Amygdala (tissue), 56 donors: Measurements from ENCODE around the gene CCDC157.

Source experiments
- DNase-seq, 56 donors: peaks; one replicate each; lab custom pipeline; 2025; lab: John Stamatoyannopoulos, UW

CCDC157 gene

GRCh38 chr22:30356449-30357235 lies at the start of gene CCDC157, which contains the start of gene SF3A1:
Gene CCDC157 (plus strand): TSS chr22:30357007. CDS start chr22:30366001, 8,994 bp downstream.
Gene SF3A1 (minus strand): TSS chr22:30356894. CDS start chr22:30356792, 102 bp downstream.
- DNase-seq, result peak; percentile 36 to 94 (median 85)

- no peak for DNase-seq
These were observed 49.7 kb upstream of the CCDC157 start for GRCh38 chr22:30307041-30307574.

GRCh38 chr22:30308093-30308492 lies 48.7 kb upstream of the CCDC157 start:
- no peak for DNase-seq

GRCh38 chr22:30308518-30309230 lies 48.1 kb upstream of the CCDC157 start:
- DNase-seq, result no peak

DNA sequence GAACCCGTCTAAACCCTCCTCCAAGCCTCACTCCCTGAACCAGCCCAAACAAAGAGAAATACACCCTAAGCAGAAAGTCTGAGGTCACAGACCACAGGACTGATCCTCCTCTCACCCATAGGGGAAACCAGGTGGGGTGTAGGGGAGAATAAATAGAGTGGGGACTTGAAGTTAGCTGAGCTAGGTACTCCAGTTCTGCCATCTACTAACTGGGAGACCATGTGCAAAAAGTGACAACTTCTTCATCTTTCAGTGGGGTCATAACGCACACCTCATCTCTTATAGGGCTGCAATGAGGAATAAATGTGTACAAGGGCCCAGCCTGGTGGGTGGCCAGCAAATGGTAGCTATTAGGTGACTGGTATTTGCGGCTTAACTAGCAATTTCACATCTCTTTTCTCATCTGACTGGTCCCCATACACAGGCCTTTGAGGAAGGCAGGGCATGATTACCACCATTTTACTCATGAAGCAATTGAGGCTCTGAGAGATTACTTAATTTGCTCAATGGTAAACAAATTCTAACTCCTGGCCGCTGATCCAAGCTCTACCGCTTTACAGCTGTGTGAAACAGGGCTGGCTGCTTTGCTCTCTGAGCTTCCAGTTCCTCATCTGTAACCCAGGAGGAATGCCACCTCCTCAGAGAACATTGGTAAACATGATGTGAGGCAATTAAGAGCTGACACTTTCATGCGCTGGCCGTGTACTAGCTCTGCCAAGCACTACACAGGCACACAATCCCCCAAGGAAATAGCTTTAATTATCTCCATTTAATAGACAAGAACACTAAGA lies 46.7 kb upstream of the CCDC157 start:
- DNase-seq, result peak in 1 of 56 donors; percentile 10

GRCh38 chr22:30310881-30311771 lies 45.7 kb upstream of the CCDC157 start:
- DNase-seq, result peak in 24 of 56 donors; percentile 9 to 68 (median 38)

DNA sequence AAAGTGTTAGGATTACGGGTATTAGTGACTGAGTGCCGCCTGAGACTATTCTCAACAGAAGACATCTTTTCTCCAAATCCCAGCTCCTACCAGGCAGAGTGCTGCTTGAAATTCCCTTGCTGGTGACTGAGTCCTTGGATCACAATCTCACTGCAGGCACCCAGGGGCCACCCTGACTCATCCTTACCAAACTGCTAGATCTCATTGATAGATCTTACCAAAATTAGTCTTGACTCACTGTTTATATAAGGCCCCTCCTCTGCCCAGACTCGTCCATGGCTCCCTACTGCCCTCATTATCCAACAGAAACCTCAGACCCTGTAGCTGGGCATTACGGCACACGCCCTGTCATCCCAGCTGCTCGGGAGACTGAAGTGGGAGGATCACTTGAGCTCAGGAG lies 44.8 kb upstream of the CCDC157 start:
- DNase-seq, result no peak

GRCh38 chr22:30313527-30314363 lies 43.1 kb upstream of the CCDC157 start:
- no peak for DNase-seq

GRCh38 chr22:30314915-30315314 lies 41.9 kb upstream of the CCDC157 start:
- DNase-seq, result no peak

- no peak for DNase-seq
These were observed 40.7 kb upstream of the CCDC157 start for GRCh38 chr22:30315962-30316576.

DNA sequence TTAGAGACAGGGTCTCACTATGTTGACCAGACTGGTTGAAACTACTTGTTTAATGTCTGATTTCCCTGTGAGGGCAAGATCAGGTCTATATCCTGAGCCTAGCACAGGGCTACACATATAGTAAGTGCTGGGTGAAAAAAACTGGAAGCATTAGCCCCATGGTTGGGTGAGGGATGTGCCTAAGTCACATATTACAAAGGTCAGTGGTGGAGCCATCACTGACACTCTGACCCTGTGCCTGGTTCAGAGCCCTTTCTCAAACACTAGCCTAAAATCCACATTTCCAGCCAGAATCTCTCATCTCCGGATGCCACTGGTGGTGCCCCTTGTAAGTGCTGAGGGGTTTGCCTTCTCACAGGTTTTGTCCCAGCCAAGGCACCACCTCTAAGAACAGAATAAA lies 39.0 kb upstream of the CCDC157 start:
- no peak for DNase-seq

GRCh38 chr22:30318799-30319419 lies 37.9 kb upstream of the CCDC157 start:
- no peak for DNase-seq

DNA sequence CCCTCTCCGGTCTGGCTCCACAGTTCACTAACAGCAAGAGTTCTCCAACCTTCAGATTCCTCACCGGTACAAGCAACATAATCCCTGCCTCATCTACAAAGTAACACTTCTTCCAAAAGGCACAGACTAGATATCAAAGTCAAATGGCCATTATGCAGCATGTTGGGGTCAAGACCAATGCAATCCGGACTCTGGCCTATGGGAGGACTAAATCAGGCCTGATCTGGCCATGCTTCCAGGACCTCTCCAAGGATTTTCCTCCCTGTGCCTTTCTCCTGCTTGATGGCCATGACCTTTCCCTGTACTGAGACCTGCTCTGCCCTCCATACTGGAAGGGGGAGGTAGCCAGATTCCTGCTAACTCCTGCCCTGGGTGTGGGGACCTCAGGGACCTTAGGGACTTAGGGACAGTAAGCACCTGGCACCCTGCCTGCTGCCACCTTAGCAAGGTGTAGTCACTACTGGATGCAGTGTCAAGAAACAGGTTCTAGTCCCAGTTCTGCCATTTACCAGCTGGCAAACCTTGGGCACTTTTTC lies 36.7 kb upstream of the CCDC157 start:
- DNase-seq, result no peak

DNA sequence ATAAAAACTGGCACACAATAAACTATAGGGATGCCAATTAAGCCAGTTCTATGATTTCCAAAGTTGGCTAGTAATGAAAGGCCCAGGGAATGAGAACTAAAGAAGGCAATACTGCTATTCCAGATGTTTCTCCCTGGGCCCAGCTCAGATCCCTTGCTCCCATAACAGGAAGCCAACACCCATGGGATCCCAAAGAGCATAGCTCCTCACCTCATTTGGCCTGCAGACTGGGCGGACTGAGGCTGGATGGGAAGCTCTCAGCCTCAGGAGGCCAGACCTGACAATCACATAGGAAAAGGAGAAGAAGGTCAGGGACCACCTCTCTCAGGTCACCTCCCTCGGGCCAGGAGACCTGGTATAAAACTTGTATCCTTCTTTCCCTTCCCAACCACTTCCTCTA lies 35.3 kb upstream of the CCDC157 start:
- DNase-seq, result no peak

DNA sequence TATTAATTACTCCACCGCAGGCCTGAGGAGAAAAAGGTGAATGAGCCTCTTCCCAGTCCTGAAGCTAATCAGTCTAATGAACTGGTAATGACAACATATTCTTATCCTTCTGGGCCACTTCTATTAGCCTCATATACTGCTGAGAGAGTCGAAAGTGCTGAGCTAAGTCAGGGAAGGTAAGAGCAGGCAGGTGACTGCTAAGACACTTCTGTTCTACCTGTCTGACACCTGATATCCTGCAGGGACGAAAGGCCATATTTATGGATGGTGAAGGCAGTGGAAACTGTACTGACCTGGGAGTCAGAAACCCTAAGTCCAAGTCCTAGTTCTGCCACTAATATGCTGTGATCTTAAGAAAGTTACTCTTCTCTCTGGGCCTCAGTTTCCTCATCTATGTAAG lies 33.6 kb upstream of the CCDC157 start:
- DNase-seq, result no peak

DNA sequence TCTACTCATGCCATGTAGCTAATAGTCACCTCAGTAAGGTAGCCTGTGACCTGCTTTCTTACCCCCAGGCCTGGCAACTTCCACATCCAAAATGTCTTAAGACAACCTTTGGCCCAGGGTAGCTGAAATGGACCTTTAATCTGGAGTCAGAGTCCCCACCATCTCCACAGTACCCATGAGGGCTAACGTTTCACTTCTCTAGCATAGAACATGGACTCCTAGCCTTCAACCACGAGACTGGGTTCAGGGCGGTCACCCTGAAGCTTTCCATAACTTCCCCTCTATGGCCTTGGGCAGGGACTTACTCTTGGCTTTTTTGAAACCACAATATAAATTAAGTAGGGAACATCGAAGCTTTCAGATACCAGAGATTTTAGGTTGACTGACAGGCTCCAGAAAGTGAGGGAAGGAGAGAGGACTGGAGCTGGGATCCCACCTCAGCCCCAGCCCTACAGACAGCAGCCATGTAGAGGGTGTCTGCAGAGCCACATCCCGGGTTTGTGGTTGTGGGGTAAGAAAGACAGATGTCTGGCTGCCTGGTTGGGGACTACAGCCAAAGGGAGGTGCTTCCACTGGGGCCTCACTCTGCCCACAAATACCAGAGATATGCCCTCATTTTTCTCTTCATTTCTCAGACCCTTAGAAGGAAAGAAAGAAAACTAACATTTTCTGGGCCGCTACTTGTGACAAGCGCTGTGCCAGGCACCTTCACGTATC lies 32.6 kb upstream of the CCDC157 start:
- no peak for DNase-seq
